ENCODE results near the gene AGPAT3.

GRCh38 chr21:43981151-43981870, 116.3 kb downstream of the AGPAT3 start:
- TF ChIP-seq, protein P1, sequence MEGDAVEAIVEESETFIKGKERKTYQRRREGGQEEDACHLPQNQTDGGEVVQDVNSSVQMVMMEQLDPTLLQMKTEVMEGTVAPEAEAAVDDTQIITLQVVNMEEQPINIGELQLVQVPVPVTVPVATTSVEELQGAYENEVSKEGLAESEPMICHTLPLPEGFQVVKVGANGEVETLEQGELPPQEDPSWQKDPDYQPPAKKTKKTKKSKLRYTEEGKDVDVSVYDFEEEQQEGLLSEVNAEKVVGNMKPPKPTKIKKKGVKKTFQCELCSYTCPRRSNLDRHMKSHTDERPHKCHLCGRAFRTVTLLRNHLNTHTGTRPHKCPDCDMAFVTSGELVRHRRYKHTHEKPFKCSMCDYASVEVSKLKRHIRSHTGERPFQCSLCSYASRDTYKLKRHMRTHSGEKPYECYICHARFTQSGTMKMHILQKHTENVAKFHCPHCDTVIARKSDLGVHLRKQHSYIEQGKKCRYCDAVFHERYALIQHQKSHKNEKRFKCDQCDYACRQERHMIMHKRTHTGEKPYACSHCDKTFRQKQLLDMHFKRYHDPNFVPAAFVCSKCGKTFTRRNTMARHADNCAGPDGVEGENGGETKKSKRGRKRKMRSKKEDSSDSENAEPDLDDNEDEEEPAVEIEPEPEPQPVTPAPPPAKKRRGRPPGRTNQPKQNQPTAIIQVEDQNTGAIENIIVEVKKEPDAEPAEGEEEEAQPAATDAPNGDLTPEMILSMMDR (IDR thresholded peaks at IDR 0.05 in 2 of 3, conservative IDR thresholded peaks at IDR 0.05 in 1 of 3; ENCODE audit: control insufficient read depth in 2 of 3, extremely low read depth in 1 of 3, insufficient read depth in 1 of 3, low read depth in 3 of 3, low read length in 3 of 3): no peak
- TF ChIP-seq ZNF24 (IDR thresholded peaks at IDR 0.05): no peak
- TF ChIP-seq EP300 (IDR thresholded peaks at IDR 0.05; ENCODE audit: borderline replicate concordance in 1 of 2, control insufficient read depth in 1 of 2, low read depth in 2 of 2, low read length in 2 of 2): no peak
- TF ChIP-seq, protein P2, sequence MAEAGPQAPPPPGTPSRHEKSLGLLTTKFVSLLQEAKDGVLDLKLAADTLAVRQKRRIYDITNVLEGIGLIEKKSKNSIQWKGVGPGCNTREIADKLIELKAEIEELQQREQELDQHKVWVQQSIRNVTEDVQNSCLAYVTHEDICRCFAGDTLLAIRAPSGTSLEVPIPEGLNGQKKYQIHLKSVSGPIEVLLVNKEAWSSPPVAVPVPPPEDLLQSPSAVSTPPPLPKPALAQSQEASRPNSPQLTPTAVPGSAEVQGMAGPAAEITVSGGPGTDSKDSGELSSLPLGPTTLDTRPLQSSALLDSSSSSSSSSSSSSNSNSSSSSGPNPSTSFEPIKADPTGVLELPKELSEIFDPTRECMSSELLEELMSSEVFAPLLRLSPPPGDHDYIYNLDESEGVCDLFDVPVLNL (IDR thresholded peaks at IDR 0.05; ENCODE audit: low read depth, low read length): no peak
- TF ChIP-seq POLR2A (IDR thresholded peaks at IDR 0.05; ENCODE audit: low read depth, low read length): peak; percentile 48
- no peak for TF ChIP-seq DPF2 (IDR thresholded peaks at IDR 0.05)
- TF ChIP-seq MEF2B (IDR thresholded peaks at IDR 0.05; ENCODE audit: partially characterized antibody, poor library complexity, severe bottlenecking): no peak
- no peak for TF ChIP-seq MXI1 (IDR thresholded peaks at IDR 0.05; ENCODE audit: low read depth, low read length)
- TF ChIP-seq, protein P3, sequence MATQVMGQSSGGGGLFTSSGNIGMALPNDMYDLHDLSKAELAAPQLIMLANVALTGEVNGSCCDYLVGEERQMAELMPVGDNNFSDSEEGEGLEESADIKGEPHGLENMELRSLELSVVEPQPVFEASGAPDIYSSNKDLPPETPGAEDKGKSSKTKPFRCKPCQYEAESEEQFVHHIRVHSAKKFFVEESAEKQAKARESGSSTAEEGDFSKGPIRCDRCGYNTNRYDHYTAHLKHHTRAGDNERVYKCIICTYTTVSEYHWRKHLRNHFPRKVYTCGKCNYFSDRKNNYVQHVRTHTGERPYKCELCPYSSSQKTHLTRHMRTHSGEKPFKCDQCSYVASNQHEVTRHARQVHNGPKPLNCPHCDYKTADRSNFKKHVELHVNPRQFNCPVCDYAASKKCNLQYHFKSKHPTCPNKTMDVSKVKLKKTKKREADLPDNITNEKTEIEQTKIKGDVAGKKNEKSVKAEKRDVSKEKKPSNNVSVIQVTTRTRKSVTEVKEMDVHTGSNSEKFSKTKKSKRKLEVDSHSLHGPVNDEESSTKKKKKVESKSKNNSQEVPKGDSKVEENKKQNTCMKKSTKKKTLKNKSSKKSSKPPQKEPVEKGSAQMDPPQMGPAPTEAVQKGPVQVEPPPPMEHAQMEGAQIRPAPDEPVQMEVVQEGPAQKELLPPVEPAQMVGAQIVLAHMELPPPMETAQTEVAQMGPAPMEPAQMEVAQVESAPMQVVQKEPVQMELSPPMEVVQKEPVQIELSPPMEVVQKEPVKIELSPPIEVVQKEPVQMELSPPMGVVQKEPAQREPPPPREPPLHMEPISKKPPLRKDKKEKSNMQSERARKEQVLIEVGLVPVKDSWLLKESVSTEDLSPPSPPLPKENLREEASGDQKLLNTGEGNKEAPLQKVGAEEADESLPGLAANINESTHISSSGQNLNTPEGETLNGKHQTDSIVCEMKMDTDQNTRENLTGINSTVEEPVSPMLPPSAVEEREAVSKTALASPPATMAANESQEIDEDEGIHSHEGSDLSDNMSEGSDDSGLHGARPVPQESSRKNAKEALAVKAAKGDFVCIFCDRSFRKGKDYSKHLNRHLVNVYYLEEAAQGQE (IDR thresholded peaks at IDR 0.05; ENCODE audit: low read depth, low read length): no peak
- no peak for TF ChIP-seq KAT2A (conservative IDR thresholded peaks at IDR 0.05; ENCODE audit: control insufficient read depth, low read depth, low read length)
- TF ChIP-seq CEBPB (IDR thresholded peaks at IDR 0.05; ENCODE audit: borderline replicate concordance in 1 of 2, low read depth in 2 of 2, low read length in 2 of 2): no peak
- no peak for TF ChIP-seq SMAD5 (IDR thresholded peaks at IDR 0.05; ENCODE audit: low read depth)
- no peak for TF ChIP-seq YY1 (IDR thresholded peaks at IDR 0.05; ENCODE audit: low read depth, low read length)
- TF ChIP-seq POLR2AphosphoS5 (IDR thresholded peaks at IDR 0.05; ENCODE audit: low read length): no peak
